ENCODE data around the gene GNAI2.

GNAI2 gene

GRCh38 chr3:50299929-50300680, 64.1 kb downstream of the GNAI2 start:
- DNase-seq = peak; percentile 69

GRCh38 chr3:50300681-50301254, 64.8 kb downstream of the GNAI2 start:
- no peak for DNase-seq

- DNase-seq = no peak
Observed at GRCh38 chr3:50302095-50303012, 66.3 kb downstream of the GNAI2 start.

GRCh38 chr3:50303013-50303815, 67.2 kb downstream of the GNAI2 start, which contains the start of gene HYAL1:
HYAL1 (minus strand) TSS chr3:50303574; CDS start chr3:50302956, 618 bp downstream.
- no peak for DNase-seq

- no peak for DNase-seq
Observed at GRCh38 chr3:50304601-50305000, 68.6 kb downstream of the GNAI2 start.

All from CD4-positive, alpha-beta T cell treated with Interleukin-15 for 1 hour (primary cell).